ENCODE data around the gene TBC1D22A.
"Not testable (repeated sequence)": the region's sequence is repeated elsewhere in the genome, so short reads cannot be mapped to it uniquely, and the experiment has no call there.

Gene TBC1D22A

GRCh38 chr22:47139013-47139789 is 376.8 kb downstream of the TBC1D22A start:
- Histone ChIP-seq H3K36me3 (replicated peaks; ENCODE audit: insufficient read depth, low read length) (no peaks in the 10 kb centered on the region), H3K79me2 (ENCODE audit: low read length) (no peaks in the 10 kb centered on the region), H3K9me3 (replicated peaks; ENCODE audit: insufficient read depth, low read length) (no peaks in the 10 kb centered on the region), H3K4me1 (ENCODE audit: low read length) (no peaks in the 10 kb centered on the region), H3K4me2 (ENCODE audit: low read depth, low read length) (no peak overlapping the region), H2AFZ (ENCODE audit: low read length) (no peak overlapping the region), H4K20me1 (ENCODE audit: insufficient read depth, low read length) (no peaks in the 10 kb centered on the region), H3K4me3 (ENCODE audit: low read length) (no peak overlapping the region), H3F3A (ENCODE audit: insufficient read depth, low read length) (no peaks in the 10 kb centered on the region), H3K27ac (ENCODE audit: low read length) (no peak overlapping the region), H3K27me3 (replicated peaks; ENCODE audit: insufficient read depth, low read length) (no peaks in the 10 kb centered on the region), H3K9me2 (replicated peaks; ENCODE audit: insufficient read depth, low read length) (no peaks in the 10 kb centered on the region), H3K9ac (ENCODE audit: low read length) (no peak overlapping the region)
- DNase-seq = no peak
- TF ChIP-seq EZH2 (optimal IDR thresholded peaks at IDR 0.05; ENCODE audit: low read depth, low read length) = no peak
- TF ChIP-seq EZH2phosphoT487 (IDR thresholded peaks at IDR 0.05; ENCODE audit: low read length) = no peak
- no peak for TF ChIP-seq CTCF (IDR thresholded peaks at IDR 0.05; ENCODE audit: low read length)

- no peaks in the 10 kb centered on the region for H3K79me2 ChIP-seq (ENCODE audit: low read length)
- no peak for TF ChIP-seq EZH2 (optimal IDR thresholded peaks at IDR 0.05; ENCODE audit: low read depth, low read length)
- no peak for TF ChIP-seq CTCF (IDR thresholded peaks at IDR 0.05; ENCODE audit: low read length)
- H3K9me3 ChIP-seq (replicated peaks; ENCODE audit: insufficient read depth, low read length) = no peaks in the 10 kb centered on the region
- H3K4me2 ChIP-seq (ENCODE audit: low read depth, low read length) = no peak overlapping the region
- DNase-seq = no peak
- H4K20me1 ChIP-seq (ENCODE audit: insufficient read depth, low read length) = no peaks in the 10 kb centered on the region
- no peak overlapping the region for H3K4me3 ChIP-seq (ENCODE audit: low read length)
- no peaks in the 10 kb centered on the region for H3K9me2 ChIP-seq (replicated peaks; ENCODE audit: insufficient read depth, low read length)
- no peaks in the 10 kb centered on the region for H3F3A ChIP-seq (ENCODE audit: insufficient read depth, low read length)
- H3K36me3 ChIP-seq (replicated peaks; ENCODE audit: insufficient read depth, low read length) = no peaks in the 10 kb centered on the region
- no peak overlapping the region for H2AFZ ChIP-seq (ENCODE audit: low read length)
- no peak overlapping the region for H3K9ac ChIP-seq (ENCODE audit: low read length)
- H3K27ac ChIP-seq (ENCODE audit: low read length) = no peak overlapping the region
- no peaks in the 10 kb centered on the region for H3K4me1 ChIP-seq (ENCODE audit: low read length)
- H3K27me3 ChIP-seq (replicated peaks; ENCODE audit: insufficient read depth, low read length) = no peaks in the 10 kb centered on the region
These were observed 377.3 kb downstream of the TBC1D22A start for GRCh38 chr22:47139790-47140119.

- not testable (repeated sequence) for H2AFZ ChIP-seq (ENCODE audit: low read length); H3K9me3 ChIP-seq (replicated peaks; ENCODE audit: insufficient read depth, low read length); H3K9ac ChIP-seq (ENCODE audit: low read length); H3K79me2 ChIP-seq (ENCODE audit: low read length); H3K27me3 ChIP-seq (replicated peaks; ENCODE audit: insufficient read depth, low read length); H3K27ac ChIP-seq (ENCODE audit: low read length); H4K20me1 ChIP-seq (ENCODE audit: insufficient read depth, low read length); H3K4me1 ChIP-seq (ENCODE audit: low read length); H3F3A ChIP-seq (ENCODE audit: insufficient read depth, low read length); H3K36me3 ChIP-seq (replicated peaks; ENCODE audit: insufficient read depth, low read length); H3K4me3 ChIP-seq (ENCODE audit: low read length); H3K4me2 ChIP-seq (ENCODE audit: low read depth, low read length); H3K9me2 ChIP-seq (replicated peaks; ENCODE audit: insufficient read depth, low read length); DNase-seq
These were observed 378.5 kb downstream of the TBC1D22A start for GRCh38 chr22:47140975-47141374.

- TF ChIP-seq EZH2phosphoT487 (IDR thresholded peaks at IDR 0.05; ENCODE audit: low read length) (no peak), EZH2 (optimal IDR thresholded peaks at IDR 0.05; ENCODE audit: low read depth, low read length) (no peak), CTCF (IDR thresholded peaks at IDR 0.05; ENCODE audit: low read length) (no peak)
- no peaks in the 10 kb centered on the region for H3K27me3 ChIP-seq (replicated peaks; ENCODE audit: insufficient read depth, low read length)
- H3K27ac ChIP-seq (ENCODE audit: low read length) = no peak overlapping the region
- no peaks in the 10 kb centered on the region for H3K79me2 ChIP-seq (ENCODE audit: low read length)
- H3K9ac ChIP-seq (ENCODE audit: low read length) = no peak overlapping the region
- H3K4me3 ChIP-seq (ENCODE audit: low read length) = no peak overlapping the region
- no peak overlapping the region for H2AFZ ChIP-seq (ENCODE audit: low read length)
- no peaks in the 10 kb centered on the region for H3K36me3 ChIP-seq (replicated peaks; ENCODE audit: insufficient read depth, low read length)
- H3K4me2 ChIP-seq (ENCODE audit: low read depth, low read length) = no peak overlapping the region
- DNase-seq = no peak
- no peaks in the 10 kb centered on the region for H3K9me3 ChIP-seq (replicated peaks; ENCODE audit: insufficient read depth, low read length)
- H3K4me1 ChIP-seq (ENCODE audit: low read length) = no peaks in the 10 kb centered on the region
- no peaks in the 10 kb centered on the region for H4K20me1 ChIP-seq (ENCODE audit: insufficient read depth, low read length)
- H3K9me2 ChIP-seq (replicated peaks; ENCODE audit: insufficient read depth, low read length) = no peaks in the 10 kb centered on the region
- no peaks in the 10 kb centered on the region for H3F3A ChIP-seq (ENCODE audit: insufficient read depth, low read length)
These were observed 380.1 kb downstream of the TBC1D22A start for GRCh38 chr22:47142427-47143046.
